ENCODE data around the gene C6. TPM values are rescaled to one million over a fixed set of nuclear protein-coding genes. Genes with fewer than 3 reads are reported as not detected.
"Not testable (repeated sequence)": the region's sequence is repeated elsewhere in the genome, so short reads cannot be mapped to it uniquely, and the experiment has no call there.

Gene C6
- total RNA-seq, 2 donors from 2014 or later, result 0.49 to 0.68 TPM

DNA sequence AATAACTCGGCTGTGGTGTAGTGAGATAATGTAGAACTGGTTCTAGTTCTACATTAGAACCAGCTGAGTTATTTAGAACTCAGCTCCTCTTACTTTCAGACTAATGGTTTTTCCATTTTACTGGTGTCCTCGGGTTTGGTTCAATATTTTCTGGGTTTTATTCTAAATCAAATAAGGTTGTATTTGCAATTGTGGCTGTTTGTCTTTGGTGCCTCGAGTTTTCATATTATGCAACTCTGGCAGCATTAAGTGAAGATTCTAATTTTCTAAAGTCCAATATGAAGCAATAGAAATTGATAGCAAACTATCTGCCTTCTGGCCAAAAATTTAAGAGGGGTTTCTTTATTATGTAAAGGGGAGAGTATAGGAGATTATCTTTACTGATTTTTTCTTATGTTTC lies 19.0 kb downstream of the C6 start:
- Histone ChIP-seq H3K27me3 (replicated peaks; ENCODE audit: insufficient read depth) (no peaks in the 10 kb centered on the region), H3K4me1 (ENCODE audit: control insufficient read depth in 1 of 2, low read depth in 2 of 2) (peaks cover 9 to 27% of the 10 kb centered on the region in 2 donors), H3K4me3 (no peak overlapping the region), H3K36me3 (no peaks in the 10 kb centered on the region), H3K27ac (peak overlapping the region in 1 of 2 donors; percentile 54), H3K9me3 (no peaks in the 10 kb centered on the region)
- DNase-seq (ENCODE audit: low spot score) (no peak), ATAC-seq (ENCODE audit: insufficient number of reproducible peaks, low FRiP score, low read depth) (no peak)
- TF ChIP-seq, protein P1, sequence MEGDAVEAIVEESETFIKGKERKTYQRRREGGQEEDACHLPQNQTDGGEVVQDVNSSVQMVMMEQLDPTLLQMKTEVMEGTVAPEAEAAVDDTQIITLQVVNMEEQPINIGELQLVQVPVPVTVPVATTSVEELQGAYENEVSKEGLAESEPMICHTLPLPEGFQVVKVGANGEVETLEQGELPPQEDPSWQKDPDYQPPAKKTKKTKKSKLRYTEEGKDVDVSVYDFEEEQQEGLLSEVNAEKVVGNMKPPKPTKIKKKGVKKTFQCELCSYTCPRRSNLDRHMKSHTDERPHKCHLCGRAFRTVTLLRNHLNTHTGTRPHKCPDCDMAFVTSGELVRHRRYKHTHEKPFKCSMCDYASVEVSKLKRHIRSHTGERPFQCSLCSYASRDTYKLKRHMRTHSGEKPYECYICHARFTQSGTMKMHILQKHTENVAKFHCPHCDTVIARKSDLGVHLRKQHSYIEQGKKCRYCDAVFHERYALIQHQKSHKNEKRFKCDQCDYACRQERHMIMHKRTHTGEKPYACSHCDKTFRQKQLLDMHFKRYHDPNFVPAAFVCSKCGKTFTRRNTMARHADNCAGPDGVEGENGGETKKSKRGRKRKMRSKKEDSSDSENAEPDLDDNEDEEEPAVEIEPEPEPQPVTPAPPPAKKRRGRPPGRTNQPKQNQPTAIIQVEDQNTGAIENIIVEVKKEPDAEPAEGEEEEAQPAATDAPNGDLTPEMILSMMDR (IDR thresholded peaks at IDR 0.05), result no peak

DNA sequence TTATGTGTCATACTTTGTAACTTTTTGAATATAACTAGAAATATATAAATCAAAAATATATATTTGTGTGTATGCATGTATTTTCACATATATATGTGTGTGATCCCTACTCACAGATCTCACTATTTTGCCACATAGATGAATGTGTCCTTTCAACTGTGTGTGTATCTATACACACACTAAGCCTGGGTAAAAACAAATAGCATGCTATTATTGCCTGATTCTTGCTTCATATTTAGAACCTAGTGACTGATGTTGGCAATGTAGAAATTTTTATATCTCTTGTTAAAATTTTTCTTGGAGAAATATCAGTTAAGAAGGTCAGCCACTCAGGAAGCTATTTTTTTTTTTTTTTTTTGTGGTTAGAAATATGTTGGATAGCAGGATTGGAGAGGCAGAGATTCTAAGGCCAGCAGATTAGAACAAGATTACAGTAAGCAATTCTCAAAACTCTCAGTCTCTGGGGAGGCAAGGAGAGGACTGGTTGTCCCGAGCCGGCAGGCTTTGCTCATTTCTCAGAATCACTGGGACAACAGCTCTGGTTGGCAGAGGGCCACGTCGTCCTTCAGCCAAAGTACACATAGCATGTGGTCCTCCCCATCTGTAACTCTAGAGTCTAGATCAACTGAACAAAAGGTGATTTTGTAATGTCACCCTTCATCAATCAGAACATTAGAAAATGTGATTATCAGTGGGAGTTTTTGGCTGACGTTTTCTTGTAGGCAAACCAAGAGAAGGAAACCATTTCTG lies 19.7 kb downstream of the C6 start:
- Histone ChIP-seq H3K9me3 (no peaks in the 10 kb centered on the region), H3K36me3 (no peaks in the 10 kb centered on the region), H3K27ac (peak overlapping the region in 1 of 2 donors; percentile 62), H3K4me1 (ENCODE audit: control insufficient read depth in 1 of 2, low read depth in 2 of 2) (peaks cover 9 to 27% of the 10 kb centered on the region in 2 donors), H3K27me3 (replicated peaks; ENCODE audit: insufficient read depth) (no peaks in the 10 kb centered on the region), H3K4me3 (no peak overlapping the region)
- peak; percentile 91 for DNase-seq (ENCODE audit: low spot score)
- ATAC-seq (ENCODE audit: insufficient number of reproducible peaks, low FRiP score, low read depth), result peak; percentile 94
- TF ChIP-seq, protein P1 (IDR thresholded peaks at IDR 0.05), result no peak

DNA sequence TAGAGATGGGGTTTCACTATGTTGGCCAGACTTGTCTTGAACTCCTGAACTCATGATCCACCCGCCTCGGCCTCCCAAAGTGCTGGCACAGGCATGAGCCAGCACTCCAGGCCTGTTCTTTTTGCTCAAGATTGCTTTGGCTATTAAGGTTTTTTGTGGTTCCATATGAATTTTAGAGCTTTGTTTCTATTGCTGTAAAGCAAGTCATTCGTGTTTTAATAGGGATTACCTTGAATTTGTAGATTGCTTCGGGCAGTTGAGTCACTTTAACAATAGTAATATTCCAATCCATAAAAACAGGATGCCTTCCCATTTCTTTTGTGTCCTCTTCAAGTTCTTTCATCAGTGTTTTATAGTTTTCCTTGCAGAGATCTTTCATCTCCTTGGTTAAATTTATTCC lies 22.1 kb downstream of the C6 start:
- no peak overlapping the region for H3K4me3 ChIP-seq
- H3K27ac ChIP-seq, result no peak overlapping the region
- no peaks in the 10 kb centered on the region for H3K36me3 ChIP-seq
- TF ChIP-seq, protein P1 (IDR thresholded peaks at IDR 0.05), result no peak
- H3K9me3 ChIP-seq, result no peaks in the 10 kb centered on the region
- no peak for ATAC-seq (ENCODE audit: insufficient number of reproducible peaks, low FRiP score, low read depth)
- no peak for DNase-seq (ENCODE audit: low spot score)
- H3K27me3 ChIP-seq (replicated peaks; ENCODE audit: insufficient read depth), result no peaks in the 10 kb centered on the region
- peaks cover 9 to 28% of the 10 kb centered on the region in 2 donors for H3K4me1 ChIP-seq (ENCODE audit: control insufficient read depth in 1 of 2, low read depth in 2 of 2)

DNA sequence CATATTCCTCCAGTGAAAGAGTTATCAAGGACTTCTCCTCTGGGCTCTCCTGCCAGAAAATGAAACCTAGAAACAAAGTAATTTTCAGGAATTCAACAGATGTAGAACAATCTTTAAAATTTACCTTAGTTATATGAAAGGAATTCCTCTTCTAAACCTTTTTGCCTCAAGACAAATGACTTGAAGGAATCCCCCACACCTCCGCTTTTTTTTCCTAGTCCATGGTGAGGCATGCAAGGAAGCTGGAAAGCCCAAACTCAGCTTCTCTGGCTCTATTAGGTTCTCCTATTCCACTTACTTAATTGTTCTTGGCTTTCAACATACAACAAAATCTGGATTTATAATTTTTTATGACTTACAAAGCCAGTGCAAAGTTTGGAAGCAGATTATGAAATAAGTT lies 27.2 kb downstream of the C6 start:
- Histone ChIP-seq H3K27me3 (replicated peaks; ENCODE audit: insufficient read depth) (no peaks in the 10 kb centered on the region), H3K27ac (no peak overlapping the region), H3K36me3 (no peaks in the 10 kb centered on the region), H3K4me3 (no peak overlapping the region), H3K4me1 (ENCODE audit: control insufficient read depth in 1 of 2, low read depth in 2 of 2) (peaks cover 0 to 29% of the 10 kb centered on the region in 2 donors), H3K9me3 (no peaks in the 10 kb centered on the region)
- DNase-seq (ENCODE audit: low spot score), result no peak
- TF ChIP-seq, protein P1 (IDR thresholded peaks at IDR 0.05), result no peak
- ATAC-seq (ENCODE audit: insufficient number of reproducible peaks, low FRiP score, low read depth), result no peak

DNA sequence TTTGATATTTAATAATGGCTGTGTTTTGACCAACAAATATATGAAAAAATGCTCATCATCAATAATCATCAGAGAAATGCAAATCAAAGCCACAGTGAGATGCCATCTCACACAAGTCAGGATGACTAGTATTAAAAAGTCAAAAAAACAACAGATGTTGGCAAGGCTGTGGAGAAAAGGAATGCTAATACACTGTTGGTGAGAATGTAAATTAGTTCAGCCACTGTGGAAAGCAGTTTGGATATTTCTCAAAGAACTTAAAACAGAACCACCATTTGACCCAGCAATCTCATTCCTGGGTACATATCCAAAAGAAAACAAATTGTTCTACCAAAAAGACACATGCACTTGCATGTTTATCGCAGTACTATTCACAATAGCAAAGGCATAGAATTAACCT lies 30.0 kb downstream of the C6 start:
- H3K4me3 ChIP-seq; H3K36me3 ChIP-seq; H3K27me3 ChIP-seq (replicated peaks; ENCODE audit: insufficient read depth); DNase-seq (ENCODE audit: low spot score); H3K9me3 ChIP-seq; H3K27ac ChIP-seq; ATAC-seq (ENCODE audit: insufficient number of reproducible peaks, low FRiP score, low read depth): not testable (repeated sequence)
- H3K4me1 ChIP-seq (ENCODE audit: control insufficient read depth in 1 of 2, low read depth in 2 of 2), result peaks cover 0 to 29% of the 10 kb centered on the region in 2 donors
